GM19324 (cell line): ENCODE measurements around the gene ITCH.
"Not testable (repeated sequence)": the region's sequence is repeated elsewhere in the genome, so short reads cannot be mapped to it uniquely, and the experiment has no call there.

Source experiments
- ATAC-seq: cut with Tn5 transposase; IDR thresholded peaks from one replicate; pipeline ENCODE4 v1.9.1; 2021; ENCODE audit warnings: mild to moderate bottlenecking, moderate library complexity; ENCODE audit not compliant: unreplicated experiment, low FRiP score

Gene ITCH

GRCh38 chr20:34343458-34344211 lies 19.4 kb upstream of the ITCH start:
- ATAC-seq, result no peak

GRCh38 chr20:34344238-34344637 lies 18.8 kb upstream of the ITCH start:
- ATAC-seq, result no peak

- no peak for ATAC-seq
Observed at GRCh38 chr20:34345402-34345736, 17.7 kb upstream of the ITCH start.

GRCh38 chr20:34345839-34346532 lies 17.1 kb upstream of the ITCH start:
- ATAC-seq, result not testable (repeated sequence)

GRCh38 chr20:34346533-34346865 lies 16.6 kb upstream of the ITCH start:
- not testable (repeated sequence) for ATAC-seq

GRCh38 chr20:34347571-34347970 lies 15.5 kb upstream of the ITCH start:
- ATAC-seq, result no peak

GRCh38 chr20:34350095-34350494 lies 13.0 kb upstream of the ITCH start:
- no peak for ATAC-seq

GRCh38 chr20:34353467-34353866 lies 9.6 kb upstream of the ITCH start:
- ATAC-seq, result not testable (repeated sequence)

- ATAC-seq, result no peak
Observed at GRCh38 chr20:34355427-34355826, 7.6 kb upstream of the ITCH start.

- ATAC-seq, result not testable (repeated sequence)
Observed at GRCh38 chr20:34359729-34360128, 3.3 kb upstream of the ITCH start.

- no peak for ATAC-seq
Observed at GRCh38 chr20:34362502-34363061, 491 bp upstream of the ITCH start.

- ATAC-seq, result peak; percentile 55
Observed at GRCh38 chr20:34363465-34364222, 571 bp downstream of the ITCH start.

GRCh38 chr20:34364223-34364506 lies 1.1 kb downstream of the ITCH start:
- no peak for ATAC-seq

GRCh38 chr20:34365765-34366213 lies 2.7 kb downstream of the ITCH start:
- ATAC-seq, result peak; percentile 46

GRCh38 chr20:34367155-34367554 lies 4.1 kb downstream of the ITCH start:
- ATAC-seq, result no peak

- ATAC-seq, result not testable (repeated sequence)
Observed at GRCh38 chr20:34367911-34368310, 4.8 kb downstream of the ITCH start.

- no peak for ATAC-seq
Observed at GRCh38 chr20:34368547-34368946, 5.5 kb downstream of the ITCH start.

- no peak for ATAC-seq
Observed at GRCh38 chr20:34369265-34369664, 6.2 kb downstream of the ITCH start.

- ATAC-seq, result no peak
Observed at GRCh38 chr20:34370062-34370461, 7.0 kb downstream of the ITCH start.

GRCh38 chr20:34373445-34373844 lies 10.4 kb downstream of the ITCH start:
- ATAC-seq, result no peak

- no peak for ATAC-seq
Observed at GRCh38 chr20:34374209-34374760, 11.2 kb downstream of the ITCH start.
